Nephron (organoid): ENCODE measurements around the gene PNRC2.
"Not testable (repeated sequence)": the region's sequence is repeated elsewhere in the genome, so short reads cannot be mapped to it uniquely, and the experiment has no call there.

Source experiments
- H3K27ac Mint-ChIP-seq, 3 experiments: 2 replicates each; pipeline ENCODE4 v1.8.0; 2020; ENCODE audit warnings: mixed read lengths in 3 of 3, mild to moderate bottlenecking in 2 of 3, moderate library complexity in 1 of 3
- H3K27me3 Mint-ChIP-seq: 2 replicates; pipeline ENCODE4 v1.8.0; 2021; ENCODE audit warnings: low read depth, mild to moderate bottlenecking, moderate library complexity, mixed read lengths
- H3K36me3 Mint-ChIP-seq: 2 replicates; pipeline ENCODE4 v1.8.0; 2020; ENCODE audit warnings: low read depth, mixed read lengths
- H3K4me1 Mint-ChIP-seq: 2 replicates; pipeline ENCODE4 v1.8.0; 2020; ENCODE audit warnings: mixed read lengths
- H3K4me3 Mint-ChIP-seq, 3 experiments: 2 replicates each; pipeline ENCODE4 v1.8.0; 2020; ENCODE audit warnings: mild to moderate bottlenecking in 3 of 3, mixed read lengths in 3 of 3, moderate library complexity in 2 of 3
- H3K9me3 Mint-ChIP-seq: 2 replicates; pipeline ENCODE4 v1.8.0; 2020; ENCODE audit warnings: mixed read lengths
- TF ChIP-seq, protein P1 (sequence below), 3 experiments: fragments of 200-600 bp; sonication (generic); IDR thresholded peaks; one replicate each; pipeline ENCODE4 v1.5.0; 2021; ENCODE audit warnings: antibody characterized with exemption in 3 of 3; ENCODE audit not compliant: unreplicated experiment in 3 of 3

Gene PNRC2

GRCh38 chr1:23979881-23980727 lies 20.5 kb downstream of the PNRC2 start, which contains the start of gene SRSF10:
Gene SRSF10 (minus strand): TSS chr1:23980327. CDS start chr1:23980255, 72 bp downstream.
- peak within 1 kb of the TSS; percentile 92 to 98 (median 97) for H3K4me3 Mint-ChIP-seq
- TF ChIP-seq, protein P1, sequence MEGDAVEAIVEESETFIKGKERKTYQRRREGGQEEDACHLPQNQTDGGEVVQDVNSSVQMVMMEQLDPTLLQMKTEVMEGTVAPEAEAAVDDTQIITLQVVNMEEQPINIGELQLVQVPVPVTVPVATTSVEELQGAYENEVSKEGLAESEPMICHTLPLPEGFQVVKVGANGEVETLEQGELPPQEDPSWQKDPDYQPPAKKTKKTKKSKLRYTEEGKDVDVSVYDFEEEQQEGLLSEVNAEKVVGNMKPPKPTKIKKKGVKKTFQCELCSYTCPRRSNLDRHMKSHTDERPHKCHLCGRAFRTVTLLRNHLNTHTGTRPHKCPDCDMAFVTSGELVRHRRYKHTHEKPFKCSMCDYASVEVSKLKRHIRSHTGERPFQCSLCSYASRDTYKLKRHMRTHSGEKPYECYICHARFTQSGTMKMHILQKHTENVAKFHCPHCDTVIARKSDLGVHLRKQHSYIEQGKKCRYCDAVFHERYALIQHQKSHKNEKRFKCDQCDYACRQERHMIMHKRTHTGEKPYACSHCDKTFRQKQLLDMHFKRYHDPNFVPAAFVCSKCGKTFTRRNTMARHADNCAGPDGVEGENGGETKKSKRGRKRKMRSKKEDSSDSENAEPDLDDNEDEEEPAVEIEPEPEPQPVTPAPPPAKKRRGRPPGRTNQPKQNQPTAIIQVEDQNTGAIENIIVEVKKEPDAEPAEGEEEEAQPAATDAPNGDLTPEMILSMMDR (IDR thresholded peaks at IDR 0.05; ENCODE audit: unreplicated experiment in 3 of 3) = peak in 2 of 3 experiments; percentile 22 to 38
- peak within 1 kb of the TSS; percentile 98 to 99 (median 99) for H3K27ac Mint-ChIP-seq
- peaks cover 44% of the 10 kb centered on the region for H3K4me1 Mint-ChIP-seq
- peaks cover 27% of the 10 kb centered on the region for H3K36me3 Mint-ChIP-seq
- H3K9me3 Mint-ChIP-seq = no peaks in the 10 kb centered on the region
- no peaks in the 10 kb centered on the region for H3K27me3 Mint-ChIP-seq

DNA sequence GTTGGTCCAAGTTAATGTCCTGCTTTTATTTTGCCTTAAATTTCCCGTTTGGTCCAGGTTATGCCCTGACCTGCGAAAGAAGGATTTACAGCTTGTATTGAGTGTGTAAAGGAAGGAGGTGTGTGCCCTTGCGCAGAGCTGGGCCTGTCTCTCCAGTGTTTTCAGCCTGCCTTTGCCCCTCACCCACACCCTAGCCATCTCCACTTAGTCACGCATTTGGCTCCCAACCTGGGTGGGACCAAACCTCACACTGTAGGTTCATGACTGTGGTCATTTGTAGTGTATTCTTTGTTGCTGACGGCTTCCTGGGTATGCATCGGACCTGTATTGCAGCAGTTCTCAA lies 21.1 kb downstream of the PNRC2 start:
- TF ChIP-seq, protein P1 (IDR thresholded peaks at IDR 0.05; ENCODE audit: unreplicated experiment in 3 of 3) = no peak
- Mint-ChIP-seq H3K4me3 (peak overlapping the region; percentile 92 to 97 (median 94)), H3K4me1 (peaks cover 41% of the 10 kb centered on the region), H3K9me3 (no peaks in the 10 kb centered on the region), H3K27me3 (no peaks in the 10 kb centered on the region), H3K27ac (peak overlapping the region; percentile 98 to 99 (median 99)), H3K36me3 (peaks cover 23% of the 10 kb centered on the region)

DNA sequence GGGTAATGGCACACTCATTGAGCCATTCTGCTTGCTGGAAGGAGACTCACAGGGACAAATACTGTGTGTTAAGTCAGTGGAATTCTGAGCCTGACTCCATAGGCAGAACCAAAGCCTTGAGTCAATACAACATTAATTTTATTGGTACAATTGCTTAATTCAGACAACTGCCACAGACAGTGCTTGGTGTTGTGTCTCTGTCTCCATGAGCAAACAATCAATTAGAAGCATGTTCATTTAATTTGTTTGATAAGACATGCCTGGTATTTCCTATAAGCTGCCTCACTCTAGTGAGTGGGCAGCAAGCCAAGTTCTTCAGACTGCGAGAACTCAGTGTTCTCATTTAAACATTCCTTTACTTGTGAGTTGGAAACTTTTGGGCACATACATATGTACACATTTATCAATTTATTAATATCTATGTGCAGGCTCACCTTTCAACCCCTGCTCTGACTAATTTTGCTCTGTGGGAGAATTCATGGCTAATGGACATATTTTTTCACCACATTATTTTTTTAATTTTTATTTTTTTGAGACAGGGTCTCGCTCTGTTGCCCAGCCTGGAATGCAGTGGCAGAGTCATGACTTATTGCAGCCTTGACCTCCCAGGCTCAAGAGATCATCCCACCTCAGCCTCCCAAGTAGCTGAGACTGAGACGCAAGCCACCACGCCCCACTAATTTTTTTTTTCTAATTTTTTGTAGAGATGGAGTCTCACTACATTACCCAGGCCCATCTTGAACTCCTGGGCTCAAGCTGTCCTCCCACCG lies 25.0 kb downstream of the PNRC2 start:
- H3K9me3 Mint-ChIP-seq = no peaks in the 10 kb centered on the region
- no peaks in the 10 kb centered on the region for H3K27me3 Mint-ChIP-seq
- H3K4me1 Mint-ChIP-seq = peaks cover 15% of the 10 kb centered on the region
- peak overlapping the region in 2 of 3 experiments; percentile 30 to 49 for H3K4me3 Mint-ChIP-seq
- TF ChIP-seq, protein P1 (IDR thresholded peaks at IDR 0.05; ENCODE audit: unreplicated experiment in 3 of 3) = no peak
- no peaks in the 10 kb centered on the region for H3K36me3 Mint-ChIP-seq
- peak overlapping the region; percentile 91 to 98 (median 94) for H3K27ac Mint-ChIP-seq

DNA sequence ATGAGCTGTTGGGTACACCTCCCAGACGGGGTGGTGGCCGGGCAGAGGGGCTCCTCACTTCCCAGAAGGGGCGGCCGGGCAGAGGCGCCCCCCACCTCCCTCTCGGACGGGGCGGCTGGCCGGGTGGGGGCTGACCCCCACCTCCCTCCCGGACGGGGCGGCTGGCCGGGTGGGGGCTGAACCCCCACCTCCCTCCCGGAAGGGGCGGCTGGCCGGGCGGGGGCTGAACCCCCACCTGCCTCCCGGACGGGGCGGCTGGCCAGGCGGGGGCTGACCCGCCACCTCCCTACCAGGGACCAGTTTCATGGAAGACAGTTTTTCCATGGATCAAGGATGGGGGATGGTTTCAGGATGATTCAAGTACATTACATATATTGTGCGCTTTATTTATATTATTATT lies 27.4 kb downstream of the PNRC2 start:
- H3K36me3 Mint-ChIP-seq, H3K4me3 Mint-ChIP-seq, H3K9me3 Mint-ChIP-seq, H3K27ac Mint-ChIP-seq, H3K4me1 Mint-ChIP-seq, H3K27me3 Mint-ChIP-seq: not testable (repeated sequence)

GRCh38 chr1:23989263-23989662 lies 29.6 kb downstream of the PNRC2 start:
- no peaks in the 10 kb centered on the region for H3K36me3 Mint-ChIP-seq
- peaks cover 4% of the 10 kb centered on the region for H3K27me3 Mint-ChIP-seq
- H3K27ac Mint-ChIP-seq = no peak overlapping the region
- TF ChIP-seq, protein P1 (IDR thresholded peaks at IDR 0.05; ENCODE audit: unreplicated experiment in 3 of 3) = no peak
- H3K9me3 Mint-ChIP-seq = peaks cover 6% of the 10 kb centered on the region
- H3K4me1 Mint-ChIP-seq = peaks cover 3% of the 10 kb centered on the region
- H3K4me3 Mint-ChIP-seq = no peak overlapping the region

GRCh38 chr1:23992011-23992410 lies 32.4 kb downstream of the PNRC2 start:
- not testable (repeated sequence) for H3K4me1 Mint-ChIP-seq, H3K27ac Mint-ChIP-seq, H3K36me3 Mint-ChIP-seq, H3K9me3 Mint-ChIP-seq, H3K27me3 Mint-ChIP-seq, H3K4me3 Mint-ChIP-seq
